CD14-positive monocyte (primary cell): ENCODE data around the gene HAO1. TPM values are rescaled to one million over a fixed set of nuclear protein-coding genes. Genes with fewer than 3 reads are reported as not detected.

ENCODE experiments used
- DNase-seq, 3 donors: peaks; one replicate each; pipeline ENCODE4 v3.0.0-alpha.2; 2011 to 2022
- H2AFZ ChIP-seq: 2 replicates; pipeline ENCODE4 v1.6.0; 2012; ENCODE audit warnings: mild to moderate bottlenecking, low read depth, low read length, inconsistent platforms; ENCODE audit not compliant: insufficient read depth, poor library complexity, severe bottlenecking
- H3K27ac ChIP-seq, 2 donors: 1 replicate in 1 of 2; 2 replicates in 1 of 2; pipeline ENCODE4 v1.5.1; 2012 to 2013; ENCODE audit warnings: low read length in 2 of 2, control low read depth in 1 of 2, inconsistent platforms in 1 of 2, low read depth in 1 of 2, mild to moderate bottlenecking in 1 of 2
- H3K27me3 ChIP-seq, 2 donors: one replicate each; pipeline versions ENCODE4 v1.6.0 to v1.6.1; 2011 to 2013; ENCODE audit warnings: low read length in 2 of 2; ENCODE audit not compliant: control insufficient read depth in 2 of 2, insufficient read depth in 2 of 2
- H3K36me3 ChIP-seq, 2 donors: replicated peaks in 1 of 2; 1 replicate in 1 of 2; 2 replicates in 1 of 2; pipeline versions ENCODE4 v1.5.1 to v1.6.1; 2012 to 2013; ENCODE audit warnings: low read length in 2 of 2, control low read depth in 1 of 2, inconsistent platforms in 1 of 2, mild to moderate bottlenecking in 1 of 2; ENCODE audit not compliant: insufficient read depth in 2 of 2, control insufficient read depth in 1 of 2
- H3K4me1 ChIP-seq, 2 donors: 1 replicate in 1 of 2; 2 replicates in 1 of 2; pipeline versions ENCODE4 v1.5.1 to v1.6.1; 2012 to 2013; ENCODE audit warnings: low read length in 2 of 2, control low read depth in 1 of 2, inconsistent platforms in 1 of 2, mild to moderate bottlenecking in 1 of 2, moderate library complexity in 1 of 2; ENCODE audit not compliant: insufficient read depth in 2 of 2, control insufficient read depth in 1 of 2
- H3K4me2 ChIP-seq: replicated peaks from 2 replicates; pipeline ENCODE3; 2012; ENCODE audit warnings: low read length, moderate library complexity, mild to moderate bottlenecking; ENCODE audit not compliant: poor library complexity, severe bottlenecking; ENCODE audit errors: extremely low read depth
- H3K4me3 ChIP-seq, 3 experiments: fragments of 200-600 bp in 1 of 3; sonication (generic) in 1 of 3; replicated peaks in 1 of 3; 1 replicate in 2 of 3; 2 replicates in 1 of 3; pipeline ENCODE4 v1.5.1; 2011 to 2013; ENCODE audit warnings: low read length in 3 of 3, mild to moderate bottlenecking in 3 of 3, control low read depth in 2 of 3, low read depth in 2 of 3, inconsistent platforms in 1 of 3, moderate library complexity in 1 of 3
- H3K79me2 ChIP-seq: 2 replicates; pipeline ENCODE4 v1.6.0; 2012; ENCODE audit warnings: mild to moderate bottlenecking, control low read depth, inconsistent platforms, low read length, moderate library complexity; ENCODE audit not compliant: insufficient read depth
- H3K9ac ChIP-seq: 2 replicates; pipeline ENCODE4 v1.6.0; 2017; ENCODE audit warnings: low read length, mild to moderate bottlenecking; ENCODE audit not compliant: insufficient read depth, poor library complexity, severe bottlenecking
- H3K9me3 ChIP-seq, 2 donors: replicated peaks in 1 of 2; 1 replicate in 1 of 2; 2 replicates in 1 of 2; pipeline versions ENCODE4 v1.5.1 to v1.6.1; 2012 to 2013; ENCODE audit warnings: low read length in 2 of 2, control low read depth in 1 of 2; ENCODE audit not compliant: control insufficient read depth in 1 of 2, insufficient read depth in 1 of 2
- H4K20me1 ChIP-seq: 2 replicates; pipeline ENCODE4 v1.6.0; 2012; ENCODE audit warnings: mild to moderate bottlenecking, low read length, control low read depth, moderate library complexity; ENCODE audit not compliant: insufficient read depth
- H3K27ac Mint-ChIP-seq, 7 donors: one replicate each; pipeline ENCODE4 v1.8.0; 2020; ENCODE audit warnings: mild to moderate bottlenecking in 7 of 7, mixed read lengths in 7 of 7, moderate library complexity in 6 of 7, inconsistent platforms in 2 of 7
- H3K27me3 Mint-ChIP-seq, 3 donors: one replicate each; pipeline ENCODE4 v1.8.0; 2021 to 2022; ENCODE audit warnings: low read depth in 3 of 3, mild to moderate bottlenecking in 3 of 3, mixed read lengths in 3 of 3, moderate library complexity in 3 of 3, inconsistent platforms in 1 of 3
- H3K36me3 Mint-ChIP-seq, 2 donors: one replicate each; pipeline ENCODE4 v1.8.0; 2020; ENCODE audit warnings: mixed read lengths in 2 of 2, inconsistent platforms in 1 of 2, mild to moderate bottlenecking in 1 of 2
- H3K4me1 Mint-ChIP-seq: one replicate; pipeline ENCODE4 v1.8.0; 2020; ENCODE audit warnings: mild to moderate bottlenecking, mixed read lengths
- H3K4me3 Mint-ChIP-seq, 2 donors: one replicate each; pipeline ENCODE4 v1.8.0; 2020; ENCODE audit warnings: mild to moderate bottlenecking in 2 of 2, mixed read lengths in 2 of 2, moderate library complexity in 1 of 2
- H3K9me3 Mint-ChIP-seq, 7 donors: one replicate each; pipeline ENCODE4 v1.8.0; 2020 to 2022; ENCODE audit warnings: mixed read lengths in 7 of 7, mild to moderate bottlenecking in 6 of 7, moderate library complexity in 6 of 7, inconsistent platforms in 2 of 7
- CTCF ChIP-seq: fragments of 200-600 bp; IDR thresholded peaks from one replicate; pipeline ENCODE4 v1.8.0; 2022; ENCODE audit warnings: antibody characterized with exemption, mild to moderate bottlenecking
- WGBS: methylation state at CpG from one replicate; pipeline ENCODE4 v1.1.5; 2013; ENCODE audit warnings: missing lambda C conversion rate; ENCODE audit not compliant: insufficient coverage; 5-methylcytosine and 5-hydroxymethylcytosine counted together
- intact Hi-C, 2 donors: fragments of 100-400 bp; cut with micrococcal nuclease; formaldehyde crosslinking; loops; one replicate each; pipeline versions ENCODE4 v1.15.0 to v1.15.1; 2023
- polyA plus RNA-seq, 3 donors: library from polyadenylated mRNA; depleted of rRNA in 1 of 3; unstranded in 2 of 3; stranded (reverse) in 1 of 3; fragments of 300-500 nt in 2 of 3; fragments of >200 nt in 1 of 3; fragmentation: Illumina TruSeq in 2 of 3; gene quantifications; 1 replicate in 2 of 3; 2 replicates in 1 of 3; pipeline ENCODE4 v1.2.3, GENCODE V29; 2012 to 2021

HAO1 gene
- polyA plus RNA-seq, 3 donors: not detected

- WGBS: 75% methylated on average over 2 of the region's 5 CpGs
- peaks cover 44 to 48% of the 10 kb centered on the region in 2 donors for H3K36me3 Mint-ChIP-seq
- H3K27ac ChIP-seq: no peak overlapping the region
- intact Hi-C loops: no loop called here
- H3K36me3 ChIP-seq: peaks cover 23 to 48% of the 10 kb centered on the region in 2 donors
- H3K9me3 Mint-ChIP-seq: peaks cover 0 to 5% (median 1%) of the 10 kb centered on the region in 7 donors
- H3K9me3 ChIP-seq: no peaks in the 10 kb centered on the region
- H3K4me2 ChIP-seq: no peak overlapping the region
- no peak overlapping the region for H3K4me3 ChIP-seq
- DNase-seq: no peak
- no peak overlapping the region for H3K4me3 Mint-ChIP-seq
- no peaks in the 10 kb centered on the region for H3K79me2 ChIP-seq
- no peaks in the 10 kb centered on the region for H4K20me1 ChIP-seq
- peaks cover 0 to 11% (median 4%) of the 10 kb centered on the region in 3 donors for H3K27me3 Mint-ChIP-seq
- H3K27ac Mint-ChIP-seq: no peak overlapping the region
- TF ChIP-seq CTCF: no peak
- no peak overlapping the region for H2AFZ ChIP-seq
- no peaks in the 10 kb centered on the region for H3K4me1 ChIP-seq
- no peaks in the 10 kb centered on the region for H3K27me3 ChIP-seq
- peaks cover 1% of the 10 kb centered on the region for H3K4me1 Mint-ChIP-seq
- H3K9ac ChIP-seq: no peak overlapping the region
Measured at GRCh38 chr20:7977709-7978108, 37.5 kb upstream of the HAO1 start.

- Histone ChIP-seq H3K79me2 (no peaks in the 10 kb centered on the region), H2AFZ (no peak overlapping the region), H4K20me1 (no peaks in the 10 kb centered on the region), H3K4me1 (no peaks in the 10 kb centered on the region), H3K36me3 (peaks cover 10 to 31% of the 10 kb centered on the region in 2 donors), H3K4me2 (no peak overlapping the region), H3K27ac (no peak overlapping the region), H3K9me3 (no peaks in the 10 kb centered on the region), H3K4me3 (no peak overlapping the region), H3K27me3 (no peaks in the 10 kb centered on the region), H3K9ac (no peak overlapping the region)
- peaks cover 26 to 31% of the 10 kb centered on the region in 2 donors for H3K36me3 Mint-ChIP-seq
- TF ChIP-seq CTCF: no peak
- intact Hi-C loops: no loop called here
- DNase-seq: no peak
- WGBS: 89% methylated on average over 8 of the region's 9 CpGs
- H3K4me1 Mint-ChIP-seq: peaks cover 1% of the 10 kb centered on the region
- H3K4me3 Mint-ChIP-seq: no peak overlapping the region
- H3K27ac Mint-ChIP-seq: no peak overlapping the region
- H3K27me3 Mint-ChIP-seq: peaks cover 0 to 13% (median 6%) of the 10 kb centered on the region in 3 donors
- peaks cover 0 to 5% (median 1%) of the 10 kb centered on the region in 7 donors for H3K9me3 Mint-ChIP-seq
Measured at GRCh38 chr20:7975851-7976414, 35.7 kb upstream of the HAO1 start.
